T-helper 2 cell (primary cell): Measurements from ENCODE around the gene SSBP1.
A peak's percentile ranks its signal among the peaks of the same experiment; 100 is the strongest.
"Not testable (repeated sequence)": the region's sequence is repeated elsewhere in the genome, so short reads cannot be mapped to it uniquely, and the experiment has no call there.

Experiments
- DNase-seq, 5 experiments: peaks; one replicate each; pipeline versions ENCODE4 v3.0.0 to v3.0.0-alpha.2; 2012 to 2022

SSBP1 gene

GRCh38 chr7:141709749-141710148, 28.4 kb upstream of the SSBP1 start:
- no peak for DNase-seq

- peak in 1 of 5 experiments; percentile 4 for DNase-seq
These were observed 27.9 kb upstream of the SSBP1 start for GRCh38 chr7:141710301-141710700.

- no peak for DNase-seq
These were observed 25.4 kb upstream of the SSBP1 start for GRCh38 chr7:141712603-141713255.

DNA sequence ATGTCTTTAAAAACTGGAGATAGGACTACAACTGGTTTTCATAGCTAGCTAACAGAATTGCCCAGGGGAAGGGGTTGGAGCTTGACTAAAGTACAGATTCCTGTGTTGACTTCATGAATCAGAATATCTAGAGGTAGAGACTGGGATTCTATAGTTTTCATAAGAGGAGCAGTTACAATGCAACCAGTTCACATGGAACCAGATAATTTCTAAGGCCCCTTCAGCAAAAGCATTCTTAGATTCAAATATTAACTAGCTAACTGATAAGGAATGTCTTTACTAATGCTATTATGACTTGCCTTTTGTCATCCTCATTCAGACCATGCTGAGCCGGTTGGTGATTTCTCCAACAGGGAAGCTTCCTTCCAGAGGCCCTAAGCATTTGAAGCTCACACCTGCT, 24.3 kb upstream of the SSBP1 start:
- no peak for DNase-seq

DNA sequence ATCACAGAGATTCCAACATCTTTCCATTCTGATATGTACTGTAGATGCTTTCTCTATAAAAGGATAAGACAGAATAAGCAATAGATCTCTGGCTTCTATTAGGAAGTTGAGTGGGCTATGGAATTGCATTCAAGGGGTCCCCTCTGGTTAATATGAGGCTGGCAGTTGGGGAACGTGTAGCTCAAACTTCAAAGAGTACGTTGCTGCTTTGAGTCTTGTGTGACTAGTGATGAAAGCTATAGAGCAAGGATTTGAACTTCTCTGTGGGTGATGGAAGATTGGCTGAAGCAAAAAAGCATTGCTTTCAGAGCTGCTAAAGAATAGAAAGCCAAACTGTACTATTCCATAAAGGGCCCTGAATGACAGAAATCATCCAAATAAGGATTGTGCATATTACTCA, 23.6 kb upstream of the SSBP1 start:
- DNase-seq: no peak

- DNase-seq: no peak
These were observed 23.1 kb upstream of the SSBP1 start for GRCh38 chr7:141715018-141715417.

GRCh38 chr7:141715794-141716689, 22.1 kb upstream of the SSBP1 start:
- DNase-seq: no peak

GRCh38 chr7:141717450-141717849, 20.7 kb upstream of the SSBP1 start:
- DNase-seq: no peak

DNA sequence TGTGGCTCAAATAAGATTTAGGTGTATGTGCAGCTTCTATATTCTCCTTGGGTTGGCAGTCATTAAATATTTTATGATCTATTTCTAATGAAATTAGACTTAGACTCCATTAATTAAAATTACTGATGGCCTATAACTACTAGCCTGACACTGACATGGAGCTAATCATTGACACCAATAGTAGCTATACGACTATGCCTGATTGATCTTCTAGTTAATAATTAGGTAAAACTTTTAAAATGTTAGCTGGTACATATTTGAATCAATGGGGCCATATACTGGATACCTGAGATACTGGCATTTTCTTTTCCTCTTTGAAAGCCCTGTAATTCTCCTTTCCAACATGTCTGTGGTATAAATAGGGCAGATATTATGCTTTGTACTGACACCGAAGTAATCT, 15.6 kb upstream of the SSBP1 start:
- DNase-seq: no peak

DNA sequence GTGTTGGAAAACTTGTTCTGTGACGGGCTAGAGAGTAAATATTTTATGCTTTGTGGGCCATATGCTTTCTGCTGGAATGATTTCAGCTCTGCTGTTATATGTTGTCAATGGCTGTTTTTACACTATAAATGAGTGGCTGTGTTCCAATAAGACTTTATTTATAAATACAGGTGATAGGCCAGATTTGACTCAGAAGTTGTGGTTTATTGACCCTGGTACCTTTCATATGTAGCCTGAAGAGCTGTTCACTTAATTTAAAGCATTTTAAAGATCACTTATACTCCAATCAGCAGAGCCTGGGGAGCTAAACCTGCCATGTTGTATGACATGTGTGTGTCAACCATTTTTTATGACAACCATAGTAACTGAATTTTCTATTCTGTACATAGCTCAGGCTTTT, 9.1 kb upstream of the SSBP1 start:
- no peak for DNase-seq

GRCh38 chr7:141731476-141732149, 6.5 kb upstream of the SSBP1 start:
- DNase-seq: no peak

- peak in 3 of 5 experiments; percentile 5 to 48 (median 45) for DNase-seq
These were observed 881 bp upstream of the SSBP1 start for GRCh38 chr7:141737118-141737835.

- DNase-seq: no peak
These were observed 445 bp downstream of the SSBP1 start for GRCh38 chr7:141738592-141739013.

- no peak for DNase-seq
These were observed 1.1 kb downstream of the SSBP1 start for GRCh38 chr7:141739250-141739649.

- DNase-seq: no peak
These were observed 4.1 kb downstream of the SSBP1 start for GRCh38 chr7:141742229-141742628.

- no peak for DNase-seq
These were observed 6.0 kb downstream of the SSBP1 start for GRCh38 chr7:141744131-141744530.

GRCh38 chr7:141748396-141748795, 10.2 kb downstream of the SSBP1 start:
- no peak for DNase-seq

DNA sequence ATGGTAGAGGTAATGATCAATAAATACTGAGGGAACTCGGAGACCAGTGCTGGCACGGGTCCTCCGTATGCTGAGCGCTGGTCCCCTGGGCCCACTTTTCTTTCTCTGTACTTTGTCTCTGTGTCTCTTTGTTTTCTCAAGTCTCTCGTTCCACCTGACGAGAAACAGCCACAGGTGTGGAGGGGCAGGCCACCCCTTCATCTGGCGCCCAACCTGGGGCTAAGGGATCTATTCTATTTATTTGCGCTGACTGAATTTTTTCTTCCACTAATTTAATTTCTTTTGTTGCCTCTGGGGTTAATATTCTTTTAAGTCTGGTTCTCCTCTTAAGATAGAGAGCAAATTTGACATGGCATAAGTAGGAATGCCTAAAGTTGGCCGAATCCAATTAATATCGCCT, 13.7 kb downstream of the SSBP1 start:
- DNase-seq: peak in 1 of 5 experiments; percentile 47

GRCh38 chr7:141752634-141753033, 14.5 kb downstream of the SSBP1 start:
- no peak for DNase-seq

GRCh38 chr7:141754939-141755338, 16.8 kb downstream of the SSBP1 start:
- peak in 1 of 5 experiments; percentile 19 for DNase-seq

DNA sequence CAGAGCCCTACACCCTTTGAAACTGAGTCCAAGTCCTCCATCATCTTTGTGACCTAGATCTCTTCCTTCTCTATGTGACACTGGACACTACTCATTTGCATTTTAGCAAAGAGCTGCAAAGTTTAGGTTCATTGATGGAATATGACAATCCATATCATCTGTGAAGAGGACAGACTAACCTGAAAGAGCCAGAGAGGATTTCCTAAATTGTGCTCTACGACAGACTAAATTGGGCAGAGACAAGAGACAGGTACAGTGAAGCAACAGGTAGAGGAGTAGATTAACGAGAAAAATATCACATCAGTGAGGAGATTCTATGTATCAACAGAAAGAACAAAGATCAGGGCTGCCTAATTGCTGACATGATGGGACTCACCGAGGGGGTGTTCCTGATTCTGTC, 25.6 kb downstream of the SSBP1 start, which contains the start of gene TAS2R3:
TAS2R3 (plus strand) TSS at position 301 of the 400 bp plus-strand sequence; CDS start at position 363, 62 bp downstream.
- DNase-seq: no peak

GRCh38 chr7:141770083-141770583, 32.0 kb downstream of the SSBP1 start:
- DNase-seq: not testable (repeated sequence)
